Fibroblast of mammary gland (primary cell): Measurements from ENCODE around the gene PCDHAC2.

Source experiments
- DNase-seq: peaks from one replicate; pipeline ENCODE4 v3.0.0-alpha.2; 2010; ENCODE audit warnings: low read depth
- H3K4me3 ChIP-seq: 2 replicates; pipeline ENCODE4 v1.5.1; 2011; ENCODE audit warnings: low read depth, mild to moderate bottlenecking, low read length, moderate library complexity; ENCODE audit not compliant: control insufficient read depth
- CTCF ChIP-seq: conservative IDR thresholded peaks from 2 replicates; pipeline ENCODE4 v1.5.1; 2011; ENCODE audit warnings: low read depth, low read length, inconsistent platforms; ENCODE audit not compliant: control insufficient read depth, insufficient read depth

PCDHAC2 gene

DNA sequence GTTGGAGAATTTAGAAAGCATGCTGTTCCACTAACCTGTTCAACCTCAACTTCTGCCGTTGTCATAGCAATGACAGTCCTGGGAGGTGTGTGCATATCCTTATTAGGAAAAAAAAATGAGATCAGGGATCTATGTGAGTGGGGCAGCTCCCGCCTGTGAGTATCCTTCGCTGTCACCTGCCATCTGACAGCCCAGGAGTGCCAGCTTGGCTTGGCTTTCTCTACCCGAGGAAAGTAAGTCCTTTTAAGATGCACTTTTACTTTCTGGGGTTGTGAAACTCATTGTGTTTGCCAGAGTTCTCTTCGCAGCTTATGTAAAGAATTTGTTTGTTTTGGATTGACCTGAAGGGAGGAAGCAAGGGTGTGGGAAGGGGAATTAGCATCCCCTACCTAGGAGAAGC lies 21.8 kb downstream of the PCDHAC2 start:
- TF ChIP-seq CTCF: no peak
- H3K4me3 ChIP-seq: no peak overlapping the region
- DNase-seq: no peak

GRCh38 chr5:140988608-140989007 lies 22.3 kb downstream of the PCDHAC2 start:
- TF ChIP-seq CTCF: no peak
- no peak overlapping the region for H3K4me3 ChIP-seq
- DNase-seq: no peak

- TF ChIP-seq CTCF: no peak
- no peak for DNase-seq
- H3K4me3 ChIP-seq: no peak overlapping the region
These were observed 23.2 kb downstream of the PCDHAC2 start for GRCh38 chr5:140989254-140990020.

GRCh38 chr5:140992828-140993227 lies 26.6 kb downstream of the PCDHAC2 start:
- no peak overlapping the region for H3K4me3 ChIP-seq
- no peak for TF ChIP-seq CTCF
- no peak for DNase-seq

DNA sequence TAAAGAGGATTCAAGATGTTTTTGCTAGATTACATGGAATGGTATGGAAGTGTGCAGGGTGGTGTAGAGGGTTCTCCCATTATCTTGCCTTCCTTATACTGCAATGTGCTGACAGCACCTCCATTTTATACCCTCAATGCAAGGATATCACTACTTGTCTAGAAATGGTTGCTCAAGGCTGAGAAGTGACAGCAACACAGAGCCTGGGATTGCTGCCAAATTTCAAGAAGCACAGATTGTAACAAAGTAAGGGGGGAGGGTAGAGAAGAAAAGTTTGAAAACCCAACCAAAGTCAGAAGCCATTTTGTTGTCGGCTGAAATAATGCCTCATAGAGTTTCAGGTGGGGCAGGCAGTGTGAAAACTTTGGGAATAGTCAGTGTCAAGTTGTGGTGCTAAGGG lies 29.8 kb downstream of the PCDHAC2 start:
- DNase-seq: no peak
- H3K4me3 ChIP-seq: no peak overlapping the region
- no peak for TF ChIP-seq CTCF

DNA sequence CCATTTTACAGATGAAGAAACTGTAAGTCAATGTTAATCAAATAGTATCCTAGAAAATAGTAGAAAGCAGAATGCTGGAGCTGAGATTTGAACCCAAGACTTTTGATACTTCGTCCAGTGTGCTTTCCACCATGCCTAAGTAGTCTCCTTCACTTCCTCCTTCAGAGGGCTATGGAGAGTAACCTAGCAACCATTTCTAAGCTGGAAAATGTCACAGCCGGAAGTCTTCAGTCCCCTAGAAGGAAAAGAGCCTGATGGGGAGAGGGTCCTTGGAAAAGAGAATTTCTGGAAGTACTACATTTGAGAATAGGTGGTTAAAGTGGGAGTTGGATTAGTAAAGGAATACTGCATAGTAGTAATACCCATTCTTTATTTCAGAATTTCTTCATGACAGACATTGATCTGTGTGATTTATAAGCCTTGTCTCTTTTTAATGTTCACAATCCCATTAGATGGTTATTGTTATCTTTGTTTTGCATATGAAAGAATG lies 32.7 kb downstream of the PCDHAC2 start:
- no peak for TF ChIP-seq CTCF
- no peak for DNase-seq
- no peak overlapping the region for H3K4me3 ChIP-seq

DNA sequence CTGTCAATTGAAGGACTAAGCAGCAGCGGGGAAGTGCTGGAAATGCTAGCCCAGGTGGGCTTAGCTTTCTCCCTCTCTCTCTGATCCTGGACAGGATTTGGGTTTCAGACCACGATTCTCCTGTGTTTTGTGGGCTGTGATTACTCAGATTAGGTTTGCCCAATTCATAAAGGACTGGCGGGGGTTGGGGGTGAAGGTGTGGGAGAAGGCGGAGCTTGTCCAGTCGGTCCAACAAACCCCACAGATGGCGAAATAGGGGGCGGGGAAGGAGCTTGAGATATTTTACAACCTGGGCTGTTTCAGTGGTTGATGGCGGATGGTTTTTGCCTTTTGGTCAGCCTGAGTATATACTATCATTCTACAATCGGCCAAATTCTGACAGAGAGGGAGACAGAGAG lies 35.2 kb downstream of the PCDHAC2 start:
- H3K4me3 ChIP-seq: peak overlapping the region; percentile 17
- TF ChIP-seq CTCF: no peak
- no peak for DNase-seq
